HG03439 (cell line): ENCODE measurements around the gene LECT2.

Experiments used
- ATAC-seq: cut with Tn5 transposase; IDR thresholded peaks from one replicate; pipeline ENCODE4 v1.9.1; 2021; ENCODE audit warnings: mild to moderate bottlenecking, moderate library complexity; ENCODE audit not compliant: unreplicated experiment

Gene LECT2

DNA sequence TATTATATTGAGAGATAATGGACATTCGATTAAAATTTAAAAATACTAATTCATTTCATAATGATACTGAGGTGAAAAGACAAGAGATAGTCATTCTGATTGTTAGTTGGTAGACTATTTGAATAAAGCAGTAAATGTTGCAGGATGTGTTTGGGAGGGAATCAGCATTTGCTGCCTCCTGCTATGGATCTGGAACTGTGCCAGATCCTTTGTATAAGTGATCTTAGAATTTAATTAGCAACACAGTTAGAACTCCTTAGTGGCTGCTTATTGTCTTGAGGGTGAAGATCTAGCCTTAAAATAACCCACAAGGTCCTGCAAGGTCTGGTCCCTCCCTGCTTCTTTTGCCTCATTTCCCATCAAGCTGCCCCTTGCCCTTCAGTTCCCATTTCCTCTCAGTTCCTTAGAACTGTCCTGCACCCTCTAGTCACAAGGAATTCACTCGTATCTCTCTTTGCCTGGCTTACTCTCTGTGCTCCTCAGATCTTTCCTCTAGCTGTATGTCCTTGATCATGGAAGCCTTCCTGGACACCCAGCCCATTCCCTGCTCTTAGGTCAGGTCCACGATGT lies 12.5 kb downstream of the LECT2 start:
- ATAC-seq, result no peak

DNA sequence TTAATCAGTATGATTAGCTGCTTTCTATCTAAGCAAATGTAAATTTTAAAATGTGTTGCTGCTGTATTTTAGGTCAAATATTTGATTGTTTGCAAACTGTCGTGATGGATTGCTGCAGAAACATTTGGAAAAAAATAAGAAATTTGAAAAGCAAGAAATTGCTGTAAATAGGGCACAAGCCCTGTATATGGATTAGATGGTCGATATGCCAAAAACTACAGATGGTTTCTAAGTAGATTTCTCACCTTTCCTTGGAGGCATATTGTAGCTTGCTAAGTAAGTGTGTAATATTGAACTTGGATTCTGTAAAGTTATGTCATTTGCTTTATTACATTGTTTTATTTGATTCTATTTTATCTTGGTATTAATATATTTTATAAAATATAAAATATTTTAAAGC lies 13.1 kb downstream of the LECT2 start:
- ATAC-seq, result no peak

GRCh38 chr5:135937245-135937911 lies 17.4 kb downstream of the LECT2 start:
- no peak for ATAC-seq

- ATAC-seq, result no peak
Measured at GRCh38 chr5:135934939-135935338, 19.8 kb downstream of the LECT2 start.

DNA sequence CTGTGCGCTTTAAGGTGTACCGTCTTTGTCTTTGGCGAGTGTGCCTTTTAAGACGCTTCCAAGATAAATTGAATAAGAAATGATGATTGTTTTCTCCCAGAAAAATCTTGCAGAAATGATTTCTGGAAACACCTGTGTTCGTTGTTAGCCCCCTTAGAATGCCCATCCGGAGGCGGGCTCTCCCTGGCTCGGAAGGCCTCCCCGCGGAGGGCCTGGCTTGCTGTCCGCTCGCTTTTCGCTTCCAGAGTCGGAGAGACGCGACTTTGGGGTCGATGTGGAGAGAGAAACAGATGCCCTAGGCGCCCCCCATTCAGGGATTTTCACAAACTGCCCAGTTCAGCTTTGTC lies 23.9 kb downstream of the LECT2 start:
- ATAC-seq, result no peak

- no peak for ATAC-seq
Measured at GRCh38 chr5:135930029-135930948, 24.5 kb downstream of the LECT2 start.

DNA sequence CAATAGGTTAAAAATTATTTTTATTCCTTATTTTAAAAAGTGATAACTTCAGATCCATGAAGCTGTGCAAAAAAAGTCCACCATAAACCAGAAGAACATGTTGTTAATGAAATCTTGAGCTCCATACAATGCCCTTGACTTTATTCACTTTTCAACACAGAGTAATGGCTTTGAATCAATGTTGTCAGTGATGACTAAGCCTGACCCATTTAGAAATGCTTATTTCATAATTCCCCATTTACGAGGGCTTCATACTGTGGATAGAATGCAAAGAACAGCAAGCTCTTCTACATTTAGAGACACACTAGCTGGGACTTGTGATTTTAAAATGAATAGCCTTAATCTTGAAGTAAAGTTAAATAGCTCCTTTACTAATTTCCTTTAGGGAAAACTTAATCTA lies 33.4 kb downstream of the LECT2 start:
- ATAC-seq, result no peak

GRCh38 chr5:135920199-135920598 lies 34.6 kb downstream of the LECT2 start:
- no peak for ATAC-seq

DNA sequence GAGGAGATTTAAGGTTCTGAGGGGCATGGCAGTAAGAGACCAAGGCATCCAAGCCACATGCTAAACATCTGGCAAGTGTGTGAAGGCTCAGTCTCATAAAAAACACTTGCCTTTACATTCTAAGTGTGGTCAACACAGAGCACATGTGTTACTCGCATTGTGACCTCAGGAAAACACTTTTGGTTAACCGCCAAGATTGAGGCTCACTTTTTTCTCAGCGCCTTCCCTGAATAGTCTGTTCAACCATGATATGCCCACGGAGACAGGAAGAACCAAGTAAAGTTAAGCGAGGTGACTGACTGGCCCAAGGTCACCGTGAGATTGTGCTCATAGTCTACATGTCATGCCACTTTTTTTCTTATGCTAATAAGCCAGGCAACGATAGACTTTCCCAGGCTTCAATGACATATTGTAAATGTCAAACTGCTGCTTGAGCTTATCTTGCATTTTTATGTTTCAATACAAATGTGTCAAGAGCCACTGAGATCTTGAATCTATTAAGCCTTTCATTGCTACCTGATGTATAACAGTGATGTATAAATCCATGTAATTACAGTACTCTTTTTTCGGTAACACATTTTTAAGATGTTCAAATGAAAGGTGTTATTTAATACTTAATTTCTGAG lies 38.0 kb downstream of the LECT2 start:
- ATAC-seq, result no peak

- no peak for ATAC-seq
Measured at GRCh38 chr5:135915466-135916001, 39.2 kb downstream of the LECT2 start.

DNA sequence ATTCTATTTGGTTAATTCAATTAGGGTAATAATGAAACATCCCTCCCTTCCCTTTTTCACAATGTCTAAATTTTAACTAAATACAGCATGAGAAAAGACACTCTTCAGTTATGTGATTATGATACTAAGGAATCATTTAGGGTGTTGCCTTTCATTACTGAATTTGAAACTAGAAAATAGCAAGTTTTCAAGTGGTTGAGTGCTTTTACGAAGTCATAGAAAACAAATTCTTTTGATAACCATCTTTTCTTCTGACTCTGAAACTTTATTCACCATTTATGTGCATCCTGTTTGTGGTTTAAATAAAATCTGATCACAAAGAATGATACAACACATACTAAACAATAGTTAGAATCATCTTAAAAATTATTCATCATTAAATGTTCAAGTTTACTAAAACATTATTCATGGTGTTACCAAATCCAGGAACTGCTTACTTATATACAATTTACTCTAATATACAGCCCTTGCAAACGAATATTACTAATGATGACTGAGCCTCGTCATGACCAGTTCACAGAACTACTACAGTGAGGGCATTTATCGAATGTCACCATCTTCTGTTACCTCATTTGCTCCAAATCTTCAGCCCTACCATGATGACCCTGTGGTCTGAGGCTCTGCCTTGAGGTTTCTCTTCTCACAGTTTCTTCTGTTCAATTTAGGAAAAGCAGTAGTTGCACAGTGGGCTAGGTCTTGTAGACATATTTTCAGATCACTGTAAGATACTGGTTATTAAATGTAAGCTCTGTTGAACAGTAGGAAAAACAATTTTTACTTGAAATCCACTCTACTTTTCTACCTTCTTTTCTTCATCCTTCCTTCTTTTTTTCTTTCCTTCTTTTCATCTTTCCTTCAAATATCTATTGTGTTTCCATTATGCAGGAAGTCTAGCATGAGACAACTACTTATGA lies 40.8 kb downstream of the LECT2 start:
- no peak for ATAC-seq

DNA sequence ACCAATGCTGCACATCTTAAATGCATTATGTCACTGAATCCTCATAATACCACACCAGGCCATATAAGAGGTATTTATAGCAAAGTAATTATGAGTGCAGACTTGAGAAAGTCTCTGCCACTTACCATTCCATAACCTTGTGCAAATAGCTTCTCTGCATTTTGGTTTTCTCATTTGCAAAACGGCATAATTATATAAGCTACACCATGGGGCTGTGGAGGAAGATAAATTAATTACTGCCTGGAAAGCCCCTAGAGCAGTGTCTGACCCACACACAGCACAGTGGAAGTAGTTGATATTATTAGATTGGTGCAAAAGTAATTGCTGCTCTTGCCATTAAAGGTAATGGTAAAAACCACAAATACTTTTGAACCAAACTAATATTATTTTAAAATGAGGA lies 49.6 kb downstream of the LECT2 start:
- no peak for ATAC-seq

DNA sequence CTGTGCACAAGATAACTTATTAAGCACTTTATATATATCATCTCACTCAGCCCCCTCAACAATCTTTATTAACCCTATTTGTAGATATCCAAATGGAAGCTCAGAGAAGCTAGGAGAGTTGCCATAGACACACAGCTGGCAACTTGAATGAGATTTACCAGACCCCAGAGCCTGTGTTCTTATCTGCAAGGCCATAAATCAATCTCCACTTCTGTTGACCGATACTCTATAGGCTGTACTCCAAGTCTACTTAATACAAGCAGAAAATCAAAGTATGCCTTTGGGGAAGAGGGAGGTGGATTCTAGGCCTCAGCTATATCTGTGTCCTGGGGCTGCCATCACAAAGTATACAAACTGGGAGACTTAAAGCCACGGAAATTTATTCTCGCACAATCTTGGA lies 53.1 kb downstream of the LECT2 start:
- ATAC-seq, result no peak

DNA sequence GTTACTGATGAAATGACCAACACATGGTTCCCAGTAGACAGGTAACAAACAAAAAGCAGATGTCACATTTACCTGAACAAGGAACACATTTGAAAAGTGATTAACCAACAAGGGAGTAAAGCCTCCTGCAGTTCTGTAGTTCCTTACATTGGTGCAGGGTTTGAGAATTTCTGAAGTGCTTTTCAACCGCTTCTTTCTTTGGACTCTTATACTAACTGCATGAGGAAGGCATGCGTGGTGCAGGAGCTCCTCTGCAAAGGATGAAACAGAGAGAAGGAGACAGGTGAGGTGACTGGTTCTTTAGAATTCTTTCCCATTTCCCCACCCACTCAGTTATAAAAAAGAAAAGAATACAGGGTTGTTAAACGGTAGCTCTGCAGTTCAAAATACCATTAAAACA lies 54.5 kb downstream of the LECT2 start:
- no peak for ATAC-seq

GRCh38 chr5:135898651-135899050 lies 56.1 kb downstream of the LECT2 start:
- ATAC-seq, result no peak
